ENCODE measurements around the gene PDK3.

DNA sequence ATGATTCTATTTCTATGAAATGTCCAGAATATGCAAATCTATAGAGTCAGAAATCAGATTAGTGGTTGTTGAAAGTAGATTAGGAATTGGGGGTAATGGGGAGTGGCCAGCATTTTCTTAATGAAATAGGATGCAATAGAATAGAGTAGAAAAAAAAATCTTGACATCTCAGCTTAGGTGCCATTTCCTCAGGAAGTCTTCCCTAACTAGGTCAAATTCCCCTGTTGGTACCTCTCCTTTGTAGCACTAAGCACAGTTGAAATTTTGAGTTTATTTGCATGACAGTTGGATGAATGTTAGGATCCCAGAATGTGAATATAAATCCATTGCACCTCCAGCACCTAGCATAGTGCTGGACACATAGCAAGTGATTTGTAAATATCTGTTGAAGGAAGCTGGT is 30.0 kb upstream of the PDK3 start:
- no peak for TF ChIP-seq CTCF (IDR thresholded peaks at IDR 0.05)
- no peak for TF ChIP-seq POLR2A (IDR thresholded peaks at IDR 0.05)
